Central memory CD8-positive, alpha-beta T cell (primary cell): ENCODE measurements around the gene ZSWIM7.
"Not testable (repeated sequence)": the region's sequence is repeated elsewhere in the genome, so short reads cannot be mapped to it uniquely, and the experiment has no call there.

ENCODE experiments used
- ATAC-seq: fragments of 150-1000 bp; cut with Tn5 transposase; replicated peaks from 2 replicates; pipeline ENCODE4 v1.10.0; 2022; ENCODE audit warnings: mild to moderate bottlenecking, moderate FRiP score, moderate number of reproducible peaks; ENCODE audit not compliant: poor library complexity, severe bottlenecking; ENCODE audit errors: extremely low read depth
- DNase-seq, 2 donors: peaks; one replicate each; pipeline ENCODE4 v3.0.0; 2021; ENCODE audit warnings: low spot score in 2 of 2
- H3K27ac Mint-ChIP-seq: one replicate; pipeline ENCODE4 v1.8.0; 2022; ENCODE audit warnings: low read depth, mild to moderate bottlenecking, moderate library complexity, mixed read lengths
- H3K27me3 Mint-ChIP-seq: one replicate; pipeline ENCODE4 v1.8.0; 2022; ENCODE audit warnings: mixed read lengths
- H3K36me3 Mint-ChIP-seq: one replicate; pipeline ENCODE4 v1.8.0; 2022; ENCODE audit warnings: mild to moderate bottlenecking, moderate library complexity, mixed read lengths; ENCODE audit not compliant: insufficient read depth
- H3K4me1 Mint-ChIP-seq: one replicate; pipeline ENCODE4 v1.8.0; 2022; ENCODE audit warnings: mixed read lengths
- H3K4me3 Mint-ChIP-seq: one replicate; pipeline ENCODE4 v1.8.0; 2022; ENCODE audit warnings: mild to moderate bottlenecking, moderate library complexity, mixed read lengths
- H3K9me3 Mint-ChIP-seq: one replicate; pipeline ENCODE4 v1.8.0; 2022; ENCODE audit warnings: mixed read lengths

Gene ZSWIM7

GRCh38 chr17:15947271-15947670 lies 52.2 kb downstream of the ZSWIM7 start:
- H3K9me3 Mint-ChIP-seq, result no peaks in the 10 kb centered on the region
- H3K4me1 Mint-ChIP-seq, result peaks cover 7% of the 10 kb centered on the region
- peaks cover 31% of the 10 kb centered on the region for H3K27me3 Mint-ChIP-seq
- no peak for DNase-seq
- H3K4me3 Mint-ChIP-seq, result no peak overlapping the region
- no peaks in the 10 kb centered on the region for H3K36me3 Mint-ChIP-seq
- H3K27ac Mint-ChIP-seq, result no peak overlapping the region
- no peak for ATAC-seq

GRCh38 chr17:15946611-15947120 lies 52.8 kb downstream of the ZSWIM7 start:
- H3K4me1 Mint-ChIP-seq, result peaks cover 7% of the 10 kb centered on the region
- peaks cover 31% of the 10 kb centered on the region for H3K27me3 Mint-ChIP-seq
- ATAC-seq (no peak), DNase-seq (no peak)
- no peaks in the 10 kb centered on the region for H3K9me3 Mint-ChIP-seq
- H3K27ac Mint-ChIP-seq, result no peak overlapping the region
- no peaks in the 10 kb centered on the region for H3K36me3 Mint-ChIP-seq
- H3K4me3 Mint-ChIP-seq, result peak overlapping the region; percentile 83

- no peaks in the 10 kb centered on the region for H3K36me3 Mint-ChIP-seq
- no peak for DNase-seq
- H3K4me3 Mint-ChIP-seq, result peak overlapping the region; percentile 83
- H3K27ac Mint-ChIP-seq, result no peak overlapping the region
- H3K4me1 Mint-ChIP-seq, result peaks cover 7% of the 10 kb centered on the region
- peak; percentile 17 for ATAC-seq
- H3K9me3 Mint-ChIP-seq, result no peaks in the 10 kb centered on the region
- H3K27me3 Mint-ChIP-seq, result peaks cover 31% of the 10 kb centered on the region
Observed at GRCh38 chr17:15945527-15946191, 53.8 kb downstream of the ZSWIM7 start.

GRCh38 chr17:15944759-15945526 lies 54.6 kb downstream of the ZSWIM7 start, which contains the start of gene ADORA2B:
TSS of gene ADORA2B (plus strand) at chr17:15945130. CDS start at chr17:15945249, 119 bp downstream.
- Mint-ChIP-seq H3K9me3 (no peaks in the 10 kb centered on the region), H3K36me3 (no peaks in the 10 kb centered on the region), H3K4me1 (peaks cover 7% of the 10 kb centered on the region), H3K4me3 (peak within 1 kb of the TSS; percentile 83), H3K27me3 (peaks cover 31% of the 10 kb centered on the region), H3K27ac (peak within 1 kb of the TSS; percentile 77)
- ATAC-seq (peak; percentile 53), DNase-seq (no peak)

- Mint-ChIP-seq H3K27me3 (peaks cover 31% of the 10 kb centered on the region), H3K9me3 (no peaks in the 10 kb centered on the region), H3K4me1 (peaks cover 7% of the 10 kb centered on the region), H3K4me3 (peak overlapping the region; percentile 83), H3K36me3 (no peaks in the 10 kb centered on the region), H3K27ac (peak overlapping the region; percentile 77)
- no peak for DNase-seq
- peak; percentile 30 for ATAC-seq
Observed at GRCh38 chr17:15943971-15944758, 55.3 kb downstream of the ZSWIM7 start.

- no peak overlapping the region for H3K4me3 Mint-ChIP-seq
- DNase-seq (no peak), ATAC-seq (no peak)
- H3K27ac Mint-ChIP-seq, result no peak overlapping the region
- no peaks in the 10 kb centered on the region for H3K9me3 Mint-ChIP-seq
- H3K36me3 Mint-ChIP-seq, result no peaks in the 10 kb centered on the region
- peaks cover 31% of the 10 kb centered on the region for H3K27me3 Mint-ChIP-seq
- peaks cover 7% of the 10 kb centered on the region for H3K4me1 Mint-ChIP-seq
Observed at GRCh38 chr17:15942207-15942833, 57.2 kb downstream of the ZSWIM7 start.

GRCh38 chr17:15941781-15942180 lies 57.7 kb downstream of the ZSWIM7 start:
- H3K27ac Mint-ChIP-seq, result no peak overlapping the region
- H3K9me3 Mint-ChIP-seq, result no peaks in the 10 kb centered on the region
- H3K27me3 Mint-ChIP-seq, result peaks cover 28% of the 10 kb centered on the region
- DNase-seq (no peak), ATAC-seq (no peak)
- H3K4me1 Mint-ChIP-seq, result peaks cover 7% of the 10 kb centered on the region
- no peaks in the 10 kb centered on the region for H3K36me3 Mint-ChIP-seq
- no peak overlapping the region for H3K4me3 Mint-ChIP-seq

- not testable (repeated sequence) for H3K4me3 Mint-ChIP-seq, H3K27me3 Mint-ChIP-seq, ATAC-seq, H3K36me3 Mint-ChIP-seq, H3K27ac Mint-ChIP-seq, DNase-seq, H3K9me3 Mint-ChIP-seq, H3K4me1 Mint-ChIP-seq
Observed at GRCh38 chr17:15936481-15936880, 63.0 kb downstream of the ZSWIM7 start.

- Mint-ChIP-seq H3K4me3 (no peak overlapping the region), H3K9me3 (no peaks in the 10 kb centered on the region), H3K36me3 (no peaks in the 10 kb centered on the region), H3K4me1 (no peaks in the 10 kb centered on the region), H3K27me3 (no peaks in the 10 kb centered on the region), H3K27ac (no peak overlapping the region)
- DNase-seq (no peak), ATAC-seq (no peak)
Observed at GRCh38 chr17:15935891-15936290, 63.6 kb downstream of the ZSWIM7 start.

GRCh38 chr17:15934866-15935265 lies 64.6 kb downstream of the ZSWIM7 start:
- no peaks in the 10 kb centered on the region for H3K4me1 Mint-ChIP-seq
- H3K36me3 Mint-ChIP-seq, result no peaks in the 10 kb centered on the region
- H3K9me3 Mint-ChIP-seq, result no peaks in the 10 kb centered on the region
- no peak for ATAC-seq
- no peak overlapping the region for H3K27ac Mint-ChIP-seq
- no peak overlapping the region for H3K4me3 Mint-ChIP-seq
- no peaks in the 10 kb centered on the region for H3K27me3 Mint-ChIP-seq
- no peak for DNase-seq

- H3K9me3 Mint-ChIP-seq, result no peaks in the 10 kb centered on the region
- H3K27me3 Mint-ChIP-seq, result peaks cover 21% of the 10 kb centered on the region
- no peak overlapping the region for H3K27ac Mint-ChIP-seq
- H3K4me1 Mint-ChIP-seq, result no peaks in the 10 kb centered on the region
- ATAC-seq (no peak), DNase-seq (no peak)
- H3K4me3 Mint-ChIP-seq, result no peak overlapping the region
- no peaks in the 10 kb centered on the region for H3K36me3 Mint-ChIP-seq
Observed at GRCh38 chr17:15931394-15931793, 68.1 kb downstream of the ZSWIM7 start.

GRCh38 chr17:15930426-15930825 lies 69.1 kb downstream of the ZSWIM7 start:
- H3K9me3 Mint-ChIP-seq, result no peaks in the 10 kb centered on the region
- no peak for DNase-seq
- no peaks in the 10 kb centered on the region for H3K36me3 Mint-ChIP-seq
- no peaks in the 10 kb centered on the region for H3K4me1 Mint-ChIP-seq
- no peak overlapping the region for H3K4me3 Mint-ChIP-seq
- H3K27me3 Mint-ChIP-seq, result peaks cover 29% of the 10 kb centered on the region
- H3K27ac Mint-ChIP-seq, result no peak overlapping the region
- no peak for ATAC-seq
